GM12878 (cell line): Measurements from ENCODE around the gene CNTNAP2.

ENCODE experiments used
- CBX5 ChIP-seq: sonication (generic); IDR thresholded peaks from 2 replicates; pipeline ENCODE4 v1.6.1; 2016; ENCODE audit warnings: low read depth, moderate library complexity, mild to moderate bottlenecking, inconsistent platforms
- CTCF ChIP-seq, 3 experiments: IDR thresholded peaks in 2 of 3; conservative IDR thresholded peaks in 1 of 3; 2 replicates each; pipeline ENCODE4 v1.5.1; 2011; ENCODE audit warnings: low read depth in 3 of 3, low read length in 3 of 3, mild to moderate bottlenecking in 3 of 3, control low read depth in 2 of 3, moderate library complexity in 2 of 3, inconsistent platforms in 1 of 3, mixed read lengths in 1 of 3; ENCODE audit not compliant: control insufficient read depth in 2 of 3, insufficient read depth in 1 of 3; ENCODE audit errors: extremely low read depth in 1 of 3
- ELK1 ChIP-seq: IDR thresholded peaks from 2 replicates; pipeline ENCODE4 v1.6.1; 2012; ENCODE audit warnings: low read depth, low read length, improper control_type of control experiment
- EP300 ChIP-seq, 2 experiments: fragments of 150-350 bp in 1 of 2; IDR thresholded peaks; 2 replicates each; pipeline ENCODE4 v1.6.1; 2011 to 2012; ENCODE audit warnings: low read depth in 2 of 2, low read length in 2 of 2, borderline replicate concordance in 1 of 2, improper control_type of control experiment in 1 of 2, inconsistent platforms in 1 of 2; ENCODE audit not compliant: control insufficient read depth in 1 of 2
- EZH2 ChIP-seq: IDR thresholded peaks from 2 replicates; pipeline ENCODE4 v1.6.1; 2012; ENCODE audit warnings: low read depth, mild to moderate bottlenecking, control low read depth, inconsistent platforms, low read length, borderline replicate concordance; ENCODE audit not compliant: control insufficient read depth
- MEF2A ChIP-seq: IDR thresholded peaks from 2 replicates; pipeline ENCODE4 v1.6.1; 2011; ENCODE audit warnings: low read depth, mild to moderate bottlenecking, low read length, moderate library complexity; ENCODE audit not compliant: insufficient read depth
- NFYB ChIP-seq: IDR thresholded peaks from 2 replicates; pipeline ENCODE4 v1.6.1; 2011; ENCODE audit warnings: low read depth, mild to moderate bottlenecking, low read length, improper control_type of control experiment, moderate library complexity; ENCODE audit not compliant: insufficient read depth
- POLR2A ChIP-seq: IDR thresholded peaks from 2 replicates; pipeline ENCODE4 v1.6.1; 2011; ENCODE audit warnings: low read depth, mild to moderate bottlenecking, low read length
- POLR2AphosphoS5 ChIP-seq: IDR thresholded peaks from 2 replicates; pipeline ENCODE4 v1.6.1; 2011; ENCODE audit warnings: mild to moderate bottlenecking, low read length, inconsistent platforms
- RCOR1 ChIP-seq: conservative IDR thresholded peaks from 2 replicates; pipeline ENCODE4 v1.6.1; 2012; ENCODE audit warnings: low read depth, low read length, improper control_type of control experiment
- RELA ChIP-seq: fragments of 450-650 bp; IDR thresholded peaks from 2 replicates; pipeline ENCODE4 v1.8.0; 2014; ENCODE audit warnings: borderline replicate concordance; ENCODE audit not compliant: partially characterized antibody
- RFX5 ChIP-seq: IDR thresholded peaks from 2 replicates; pipeline ENCODE4 v1.6.1; 2011; ENCODE audit warnings: low read depth, low read length, improper control_type of control experiment
- STAT1 ChIP-seq: fragments of 450-650 bp; conservative IDR thresholded peaks from 2 replicates; pipeline ENCODE4 v1.6.1; 2014; ENCODE audit warnings: antibody characterized with exemption, mild to moderate bottlenecking
- TF ChIP-seq, protein P1 (sequence below): IDR thresholded peaks from 2 replicates; pipeline ENCODE4 v1.6.1; 2012; ENCODE audit warnings: low read depth, low read length, improper control_type of control experiment

GRCh38 chr7:148394582-148394981 is 2278.0 kb downstream of the CNTNAP2 start:
- TF ChIP-seq CTCF (IDR thresholded peaks at IDR 0.05 in 2 of 3, conservative IDR thresholded peaks at IDR 0.05 in 1 of 3; ENCODE audit: control insufficient read depth in 2 of 3, extremely low read depth in 1 of 3, insufficient read depth in 1 of 3, low read depth in 3 of 3, low read length in 3 of 3) (no peak), NFYB (no peak), RCOR1 (no peak), POLR2A (no peak), ELK1 (no peak), EP300 (IDR thresholded peaks at IDR 0.05; ENCODE audit: borderline replicate concordance in 1 of 2, control insufficient read depth in 1 of 2, low read depth in 2 of 2, low read length in 2 of 2) (no peak), POLR2AphosphoS5 (no peak), MEF2A (no peak), EZH2 (no peak), STAT1 (no peak), RFX5 (no peak), RELA (no peak), CBX5 (no peak)
- TF ChIP-seq, protein P1, sequence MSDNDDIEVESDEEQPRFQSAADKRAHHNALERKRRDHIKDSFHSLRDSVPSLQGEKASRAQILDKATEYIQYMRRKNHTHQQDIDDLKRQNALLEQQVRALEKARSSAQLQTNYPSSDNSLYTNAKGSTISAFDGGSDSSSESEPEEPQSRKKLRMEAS, result no peak
